NCI-H1436 treated with DMSO at 0.1 percent for 48 hours (cell line): ENCODE measurements around the gene NOL4L.
A peak's percentile ranks its signal among the peaks of the same experiment; 100 is the strongest.

ENCODE experiments used
- DNase-seq: peaks from one replicate; lab custom pipeline; 2025; lab: John Stamatoyannopoulos, UW

NOL4L gene

DNA sequence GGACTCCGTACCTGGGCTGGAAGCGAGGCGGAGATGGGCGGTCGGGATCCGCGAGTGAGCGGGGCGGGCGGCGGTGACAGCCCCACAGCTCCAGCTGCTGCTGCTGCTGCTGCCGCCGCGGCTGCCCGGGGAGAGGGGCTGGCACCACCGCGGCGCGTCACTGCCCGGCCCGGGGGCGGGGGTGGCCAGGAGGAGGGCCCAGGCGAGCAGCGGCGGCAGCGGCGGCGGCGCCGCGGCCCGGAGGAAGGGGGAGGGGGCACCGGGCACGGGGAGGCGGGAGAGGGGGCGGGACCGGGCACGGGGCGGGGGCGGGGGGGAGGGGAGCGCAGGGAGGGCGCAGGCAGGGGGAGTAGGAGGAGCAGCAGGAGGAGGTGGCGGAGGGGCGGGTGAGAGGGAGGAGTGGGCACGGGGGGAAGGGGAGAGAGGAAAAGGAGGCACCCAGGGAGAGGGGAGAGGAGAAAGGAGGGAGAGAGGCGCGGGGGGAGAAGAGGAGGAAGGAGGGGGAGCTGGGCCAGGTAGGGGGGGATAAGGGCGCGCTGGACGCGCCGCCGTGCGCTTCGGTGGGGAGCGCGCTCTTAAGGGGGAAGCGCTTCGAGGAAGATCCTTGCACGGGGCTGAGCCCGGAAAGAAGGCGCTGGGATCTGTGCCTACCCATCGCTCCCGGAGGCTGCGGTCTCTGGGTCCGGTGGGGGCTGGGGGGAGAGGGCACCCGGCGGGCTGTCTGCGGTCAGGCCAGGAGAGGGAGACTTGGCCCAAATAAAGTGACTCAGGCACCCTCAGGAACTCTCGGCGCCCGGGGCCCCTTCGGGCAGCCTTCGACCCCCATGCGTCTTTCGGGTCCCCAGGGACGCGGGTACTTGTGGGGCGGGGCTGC lies 101.5 kb downstream of the NOL4L start:
- DNase-seq = peak; percentile 47

DNA sequence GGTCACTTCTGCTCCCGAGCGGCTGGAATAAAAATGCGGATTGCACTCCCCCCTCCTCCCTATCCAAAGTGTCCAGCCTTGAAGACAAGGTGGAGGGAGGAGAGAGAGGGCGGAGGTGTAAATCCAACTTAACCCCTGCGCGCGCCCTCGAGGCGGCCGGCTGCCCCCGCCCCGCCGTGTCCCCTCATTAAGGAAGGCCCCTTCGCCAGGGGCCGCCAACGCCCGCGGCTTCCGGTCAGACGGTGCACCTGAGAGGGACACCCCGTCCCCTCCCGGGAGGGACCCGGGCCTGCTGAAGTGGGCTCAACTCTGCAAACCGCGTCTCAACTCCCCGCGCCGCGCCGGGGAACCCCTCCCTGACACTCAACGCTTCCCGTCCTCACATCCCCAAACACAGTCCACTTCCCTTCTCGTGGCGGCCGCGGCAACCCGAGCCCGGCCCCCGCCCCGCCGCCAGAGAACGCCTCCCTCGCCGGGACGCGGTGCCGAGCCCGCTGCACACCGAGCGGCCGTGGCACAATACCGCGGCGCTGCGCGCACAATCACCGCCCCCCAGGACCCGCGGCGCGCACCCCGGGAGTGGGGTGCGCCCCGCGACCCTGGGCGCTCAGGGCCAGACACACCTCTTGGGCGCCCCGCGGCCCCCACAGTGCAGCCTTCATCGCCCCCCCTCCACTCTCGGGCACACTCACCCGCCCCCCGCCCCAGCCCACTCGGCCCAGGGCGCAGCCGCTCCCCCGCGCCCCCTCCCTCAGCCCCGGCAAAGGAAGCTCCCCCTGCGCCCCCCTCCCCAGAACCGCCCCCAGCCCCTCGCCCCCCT lies 102.5 kb downstream of the NOL4L start:
- no peak for DNase-seq

DNA sequence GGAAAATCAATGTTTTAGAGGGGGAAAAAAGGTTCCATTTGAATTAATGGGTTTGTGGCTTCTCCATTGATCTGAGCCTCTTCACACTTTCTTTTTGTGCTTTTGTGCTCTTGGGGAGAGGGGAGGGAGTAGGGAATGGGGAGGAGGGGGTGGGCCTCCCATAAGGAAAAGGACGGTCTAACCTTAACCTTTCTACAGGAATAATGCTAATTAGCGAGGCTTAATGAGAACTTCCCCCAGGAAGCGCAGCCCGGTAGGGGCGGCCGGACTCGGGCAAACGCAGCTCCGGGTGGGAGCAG lies 103.0 kb downstream of the NOL4L start:
- DNase-seq = no peak

DNA sequence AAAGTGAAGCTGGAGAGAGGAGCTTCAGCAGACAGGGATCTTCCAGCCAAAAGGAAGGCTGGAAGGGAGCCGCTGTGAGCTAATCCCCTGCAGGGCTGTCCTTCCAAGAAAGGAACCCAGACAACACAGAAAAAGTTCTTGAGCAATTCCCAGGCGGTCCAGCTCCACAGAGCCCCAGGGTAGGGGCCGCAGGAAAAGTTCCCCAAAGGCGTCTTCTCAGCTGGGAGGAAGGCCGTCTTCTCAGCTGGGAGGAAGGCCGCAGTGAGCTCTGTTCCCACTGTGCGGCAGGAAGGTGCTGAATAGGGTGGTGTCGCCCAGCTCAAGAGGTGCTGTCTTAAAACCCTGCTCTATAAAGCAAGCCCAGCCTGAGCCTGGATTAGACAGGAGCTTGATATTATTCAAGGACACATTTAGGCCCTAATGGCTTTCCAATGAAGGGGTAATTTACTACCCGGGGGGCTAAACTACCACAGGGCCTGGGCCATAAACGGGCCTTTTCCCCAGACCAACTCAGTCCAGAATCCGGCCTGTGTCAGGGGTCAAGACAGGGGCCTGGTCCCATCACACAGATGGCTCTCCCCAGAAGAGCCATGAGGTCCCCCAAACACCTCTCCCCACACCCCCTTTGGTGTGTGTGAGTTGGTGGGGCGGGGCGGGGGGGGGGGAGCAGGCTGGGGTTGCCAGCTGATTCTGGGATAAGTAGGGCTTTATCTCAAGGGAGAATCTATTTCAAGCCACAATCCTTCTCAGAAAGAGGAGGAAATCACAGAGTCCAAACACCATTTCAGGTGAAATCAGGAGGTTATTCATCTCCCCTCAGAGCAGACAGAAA lies 103.6 kb downstream of the NOL4L start:
- no peak for DNase-seq

DNA sequence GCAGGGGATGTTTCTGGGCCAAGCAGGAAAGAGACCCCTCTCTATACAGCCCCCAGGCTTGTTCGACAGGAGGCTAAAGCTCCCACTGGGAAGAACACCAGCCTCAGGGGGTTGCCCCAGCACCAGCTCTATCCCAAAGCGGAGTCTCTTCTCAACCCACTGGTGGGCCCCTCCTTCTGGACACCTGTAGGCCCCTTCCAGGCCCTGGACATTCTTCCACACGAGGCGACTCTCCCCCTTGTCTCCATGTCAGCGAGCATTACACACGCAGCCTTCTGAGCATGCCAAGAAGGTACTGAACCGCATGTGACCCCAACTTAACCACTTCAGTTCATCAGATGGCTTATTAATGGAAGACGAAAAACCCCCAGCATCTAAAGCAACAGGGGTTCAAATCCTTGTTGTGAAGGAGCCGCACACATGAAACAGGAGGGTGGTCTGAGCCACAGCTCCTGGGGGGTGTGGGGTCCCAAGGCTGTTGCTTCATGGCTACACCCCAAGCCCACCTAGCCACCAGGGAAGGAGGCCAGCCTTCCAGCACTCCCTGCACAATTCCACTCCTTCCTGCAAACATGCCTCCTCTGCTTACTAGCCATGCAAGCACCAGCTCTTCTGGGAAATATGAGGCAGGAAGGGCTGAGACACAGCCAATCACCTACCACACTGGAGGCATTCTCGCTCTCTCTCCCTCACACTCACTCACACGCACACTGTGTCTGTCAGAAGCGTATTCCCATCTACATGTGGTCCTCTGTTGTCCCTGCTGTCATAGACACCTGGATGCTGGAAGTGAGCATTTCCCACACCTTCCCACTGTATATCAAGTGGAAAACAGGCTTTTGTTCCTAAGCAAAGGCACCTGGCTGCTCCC lies 104.5 kb downstream of the NOL4L start:
- no peak for DNase-seq

DNA sequence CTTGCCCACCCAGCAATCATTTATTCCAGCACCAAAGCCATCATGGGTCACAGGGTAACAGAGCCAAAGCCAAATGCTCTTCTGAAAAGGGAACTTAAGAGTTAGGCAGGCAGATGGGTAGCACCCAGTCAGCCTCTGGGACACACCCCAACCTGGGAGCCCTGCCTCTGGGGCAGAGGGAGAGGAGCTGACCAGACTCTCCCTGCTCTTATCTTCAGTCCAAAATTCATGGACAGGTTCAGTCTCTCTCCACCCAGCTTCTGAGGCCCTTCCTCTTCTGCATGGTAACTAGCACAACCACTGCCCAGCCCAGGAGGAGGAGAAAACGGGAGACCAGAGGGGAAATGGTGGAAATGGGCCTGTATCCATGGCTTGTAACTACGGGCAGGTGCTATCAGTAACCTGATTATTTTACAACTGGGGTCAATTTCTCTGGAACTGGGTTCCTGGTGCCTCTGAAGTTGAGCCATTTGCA lies 105.4 kb downstream of the NOL4L start:
- no peak for DNase-seq

DNA sequence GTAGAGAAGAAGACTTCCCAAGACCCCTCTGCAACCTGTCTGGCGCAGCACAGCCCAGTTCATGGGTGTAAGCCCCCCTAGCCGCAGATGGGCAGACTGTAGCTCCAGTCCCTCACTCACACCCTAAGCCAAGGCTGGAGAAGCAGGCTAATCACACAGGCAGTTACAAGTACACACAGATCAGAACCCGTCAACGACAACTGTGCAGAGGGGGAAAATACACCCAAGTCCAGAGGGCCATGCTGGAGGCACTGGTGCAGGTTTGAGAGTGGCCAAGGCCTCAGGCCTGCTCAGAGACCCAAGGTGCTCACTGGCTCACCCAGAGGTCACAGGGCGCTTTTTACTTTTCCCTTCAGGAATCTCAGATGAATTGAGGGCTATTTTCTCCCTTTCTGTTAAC lies 106.1 kb downstream of the NOL4L start:
- DNase-seq = no peak

DNA sequence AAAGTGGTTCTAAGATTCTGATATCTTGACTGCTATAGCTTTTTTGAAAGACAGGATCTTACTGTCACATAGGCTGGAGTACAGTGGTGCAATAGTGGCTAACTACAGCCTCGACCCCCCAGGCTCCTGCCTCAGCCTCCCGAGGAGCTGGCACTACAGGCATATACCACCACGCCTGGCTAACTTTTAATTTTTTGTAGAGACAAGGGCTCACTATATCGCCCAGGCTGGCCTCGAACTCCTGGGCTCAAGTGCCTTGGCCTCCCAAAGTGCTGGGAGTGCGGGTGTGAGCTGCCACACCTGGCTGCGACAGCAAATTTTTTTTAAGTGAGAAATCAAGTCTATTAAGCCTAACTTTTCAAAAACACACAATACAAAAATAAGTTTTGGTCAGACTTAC lies 106.6 kb downstream of the NOL4L start:
- DNase-seq = no peak

DNA sequence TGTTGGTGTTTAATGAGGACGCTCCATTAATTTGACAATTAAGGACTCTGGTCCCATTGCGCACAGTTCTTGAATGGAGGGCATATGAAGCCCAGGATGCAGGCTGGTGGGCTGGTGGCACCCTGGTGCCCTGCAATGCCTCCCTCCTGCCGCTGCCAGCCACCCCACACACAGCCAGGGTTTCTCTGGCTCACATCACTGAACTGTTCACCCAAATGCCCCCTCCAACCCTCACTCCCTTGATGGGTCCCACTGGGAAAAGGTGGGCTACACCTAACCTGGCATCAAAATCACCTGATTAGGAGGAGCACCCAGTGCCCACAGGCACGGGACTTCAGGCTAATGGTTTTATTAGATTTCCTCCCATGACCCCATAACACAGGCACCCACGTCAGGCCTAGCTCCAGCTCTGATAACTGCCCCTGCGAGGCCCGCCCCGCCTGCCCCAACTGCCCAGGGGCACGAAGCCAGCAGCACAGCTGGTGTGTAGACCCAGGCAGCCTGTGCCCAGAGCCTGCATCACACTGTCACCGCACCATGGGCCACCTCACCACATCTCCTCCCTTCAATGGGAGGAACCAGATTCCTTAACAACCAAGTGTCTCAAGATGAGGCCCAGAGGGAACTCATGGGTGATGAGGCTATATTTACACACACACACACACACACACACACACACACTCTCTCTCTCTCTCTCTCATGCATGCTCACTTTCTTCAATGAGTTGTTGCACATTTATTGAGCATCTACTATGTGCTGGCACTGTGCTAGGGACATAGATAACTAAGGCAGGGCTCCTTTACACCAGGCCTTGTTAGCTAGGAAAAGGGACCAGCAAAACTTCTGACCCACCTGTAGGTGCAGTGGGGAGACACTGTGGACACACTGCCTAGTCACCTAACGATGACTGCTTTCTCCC lies 107.3 kb downstream of the NOL4L start:
- no peak for DNase-seq

DNA sequence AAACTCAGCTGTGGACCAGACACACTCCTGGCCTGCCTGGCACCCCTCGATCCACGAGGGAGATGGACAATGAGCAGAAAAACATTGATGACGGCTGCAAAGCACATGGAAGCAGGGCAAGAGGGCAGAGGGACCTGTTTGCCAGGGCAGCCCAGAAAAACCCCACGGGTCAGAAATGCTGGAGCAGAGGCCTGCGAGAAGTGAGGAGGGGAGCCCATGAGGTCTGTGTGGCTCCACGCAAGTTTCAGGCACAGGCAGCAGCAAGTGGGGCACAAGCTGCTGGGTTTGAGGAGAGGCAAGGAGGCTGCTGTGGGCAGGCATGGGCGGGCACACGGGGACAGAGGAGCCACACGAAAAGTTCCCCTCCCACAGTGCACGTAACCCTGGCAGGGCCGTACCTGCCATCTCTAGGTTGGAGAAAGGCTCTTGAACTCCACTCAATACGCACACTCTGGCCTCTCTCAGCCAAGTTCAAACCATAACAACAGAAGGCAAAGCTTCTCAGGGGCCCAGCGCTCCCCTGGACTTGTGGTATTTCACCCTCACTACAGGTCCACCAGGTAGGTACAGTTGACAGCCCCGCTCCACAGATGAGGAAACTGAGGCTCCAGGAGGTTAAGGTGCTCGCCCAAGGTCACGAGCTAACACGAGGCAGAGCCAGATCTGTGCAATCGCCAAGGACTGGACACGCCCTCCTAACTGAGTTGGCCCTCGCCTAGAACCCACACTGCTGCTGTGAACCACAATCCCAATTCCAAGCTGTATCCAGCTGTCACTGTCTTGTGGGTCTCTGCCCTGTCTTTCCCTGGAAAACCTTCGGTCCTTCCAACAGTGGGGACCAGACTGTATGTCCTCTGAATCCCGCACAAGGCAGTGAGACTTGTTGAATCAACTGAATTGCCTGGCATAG lies 108.2 kb downstream of the NOL4L start:
- DNase-seq = no peak

DNA sequence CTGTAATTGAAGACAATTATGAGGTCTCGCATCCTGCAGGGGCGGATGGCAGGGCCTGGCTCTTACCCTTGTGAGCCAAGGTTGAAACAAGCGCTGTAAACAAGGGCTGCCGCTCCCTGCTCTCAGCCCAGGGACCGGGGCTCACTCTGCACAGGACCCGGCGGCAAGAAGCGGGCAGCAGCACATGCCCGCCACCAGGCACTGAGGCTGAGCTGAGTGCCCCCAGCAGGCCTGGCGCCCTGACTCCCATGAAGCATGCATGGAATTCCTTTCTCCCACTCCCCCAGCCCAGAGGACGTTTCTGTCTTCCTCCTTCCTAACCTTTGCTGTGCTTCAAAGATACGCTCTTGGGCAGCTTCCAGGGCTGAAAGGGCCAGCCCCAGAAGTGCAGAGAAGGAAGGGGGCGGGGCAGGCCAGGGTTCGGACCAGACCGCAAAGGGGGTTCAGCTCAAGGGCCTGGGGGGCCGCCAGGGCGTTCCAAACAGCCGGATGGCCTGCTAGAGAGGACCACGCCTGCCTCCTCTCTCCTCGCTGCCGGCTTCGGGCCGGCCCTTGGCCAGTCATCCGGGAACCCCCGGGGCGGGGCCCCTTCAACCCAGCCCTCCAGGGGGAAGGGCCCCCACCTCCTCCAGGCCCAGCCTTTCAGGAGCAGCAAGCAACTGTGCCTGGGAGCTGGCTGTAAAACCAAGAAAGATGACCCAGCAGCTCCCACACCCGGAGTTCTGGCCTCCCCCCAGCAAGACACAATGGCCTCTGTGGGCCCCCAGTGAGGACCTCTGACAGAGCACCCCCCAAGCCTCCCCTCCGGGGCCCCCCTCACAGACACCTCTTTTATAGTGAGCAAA lies 109.9 kb downstream of the NOL4L start:
- DNase-seq = no peak

DNA sequence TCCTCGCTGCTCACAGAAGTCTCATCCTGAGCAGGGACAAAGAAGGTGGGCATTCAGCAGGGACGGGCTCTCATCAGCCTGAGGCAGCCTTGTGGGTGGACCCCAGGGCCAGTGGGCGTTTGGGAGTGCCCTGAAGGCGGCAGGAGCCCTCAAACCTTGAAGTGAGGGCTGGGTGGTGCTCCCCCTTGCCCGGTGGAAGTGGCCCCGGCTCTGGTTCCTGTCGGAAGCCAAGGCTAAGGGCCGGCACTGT lies 110.5 kb downstream of the NOL4L start:
- DNase-seq = no peak

DNA sequence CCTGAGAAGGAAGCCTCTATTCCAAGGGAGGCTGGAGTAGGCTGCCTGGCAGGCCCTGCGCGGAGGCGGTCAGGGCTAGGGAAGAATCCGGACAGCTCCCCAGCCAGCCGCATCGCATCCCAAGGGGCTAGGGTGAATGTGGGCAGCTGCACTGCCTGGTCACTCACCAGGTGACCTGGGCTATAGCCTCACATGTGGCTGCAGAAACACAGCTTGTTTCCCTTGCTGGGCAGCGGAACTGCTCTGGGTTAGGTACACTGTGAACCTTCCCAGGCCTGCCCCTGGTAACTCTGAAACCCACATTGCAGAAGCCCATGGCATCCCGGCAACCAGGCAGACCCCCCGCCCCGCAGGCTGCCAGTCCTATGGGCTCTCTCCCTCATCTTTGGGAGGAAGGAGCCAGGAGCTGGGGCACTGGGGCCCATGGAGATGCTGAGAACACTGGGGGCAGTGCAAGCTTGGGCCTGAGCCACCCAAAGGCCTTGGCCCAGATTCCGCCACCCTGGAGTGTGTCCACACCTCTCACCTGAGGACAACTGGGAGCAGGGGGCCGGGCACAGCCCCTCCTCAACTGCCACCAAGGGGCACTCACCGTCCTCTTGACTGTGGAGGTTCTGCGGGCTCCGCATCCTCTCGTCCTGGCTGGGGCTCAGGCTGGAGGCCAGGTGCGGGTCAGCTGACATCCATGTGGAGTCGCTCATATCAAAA lies 111.0 kb downstream of the NOL4L start:
- no peak for DNase-seq

DNA sequence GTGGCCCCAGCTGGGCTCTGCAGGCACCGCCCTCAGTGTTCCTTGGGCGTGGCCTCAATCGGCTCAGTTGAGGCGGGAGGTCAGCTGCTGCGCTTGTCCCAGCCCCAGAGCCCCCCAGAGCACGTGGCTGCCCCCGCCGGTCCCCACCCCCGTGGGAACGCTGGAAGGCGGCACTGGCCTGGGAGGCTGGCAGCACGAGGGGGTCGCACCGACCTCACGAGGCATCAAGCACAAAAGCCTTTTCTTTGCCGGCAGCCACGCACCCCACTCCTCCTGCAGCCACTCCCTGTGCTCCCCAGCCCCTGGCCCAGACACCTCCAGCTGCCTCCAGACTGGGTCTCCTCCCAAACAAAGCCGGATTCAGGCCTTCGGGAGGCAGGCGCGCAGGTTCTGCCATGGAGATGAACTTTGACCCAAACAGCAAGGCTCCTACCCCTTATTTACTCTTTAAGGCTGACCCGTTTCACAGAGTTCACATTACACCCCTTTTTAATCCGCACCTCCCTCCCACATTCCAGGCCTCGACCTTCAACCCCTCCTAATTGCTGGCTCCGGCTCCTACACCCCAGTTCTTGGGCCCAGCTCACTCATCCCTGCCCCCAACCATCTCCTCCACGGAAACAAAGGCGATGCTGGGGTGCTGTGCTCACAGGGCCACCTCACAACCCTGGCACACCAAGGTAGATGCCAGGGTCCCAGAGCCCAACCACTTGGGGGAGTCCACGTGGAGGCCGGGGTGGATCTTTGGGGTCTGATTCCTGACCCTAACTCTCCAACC lies 111.7 kb downstream of the NOL4L start:
- no peak for DNase-seq

DNA sequence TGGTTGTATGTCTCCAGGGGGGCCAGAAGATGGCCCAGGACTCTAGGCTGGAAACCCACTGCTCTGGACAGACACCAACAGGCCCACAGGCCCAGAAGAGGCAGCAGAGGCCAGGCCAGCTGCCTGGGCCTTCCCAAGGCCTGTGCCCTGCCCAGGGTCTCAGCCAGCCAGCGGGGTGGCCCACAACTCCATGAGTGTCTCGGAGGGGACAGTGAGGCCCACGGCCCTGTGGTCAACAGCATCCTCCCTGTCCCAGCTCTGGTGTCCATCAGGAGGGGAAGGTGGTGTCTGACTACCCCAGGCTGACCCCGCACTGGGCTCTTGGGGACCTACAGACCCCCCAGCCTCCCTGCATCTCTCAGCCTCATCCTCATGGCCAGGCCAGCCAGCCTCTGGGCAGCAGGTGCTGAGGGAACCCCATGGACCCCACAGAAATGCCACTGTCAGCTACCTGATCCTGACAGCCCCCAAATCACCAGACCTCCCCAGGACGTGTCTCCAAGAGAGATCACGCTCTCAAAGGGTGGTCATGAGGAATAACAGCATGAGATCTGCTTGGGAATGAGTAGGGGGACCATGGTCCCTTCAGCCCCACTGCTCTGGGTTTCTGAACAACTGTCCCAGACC lies 112.4 kb downstream of the NOL4L start:
- no peak for DNase-seq

DNA sequence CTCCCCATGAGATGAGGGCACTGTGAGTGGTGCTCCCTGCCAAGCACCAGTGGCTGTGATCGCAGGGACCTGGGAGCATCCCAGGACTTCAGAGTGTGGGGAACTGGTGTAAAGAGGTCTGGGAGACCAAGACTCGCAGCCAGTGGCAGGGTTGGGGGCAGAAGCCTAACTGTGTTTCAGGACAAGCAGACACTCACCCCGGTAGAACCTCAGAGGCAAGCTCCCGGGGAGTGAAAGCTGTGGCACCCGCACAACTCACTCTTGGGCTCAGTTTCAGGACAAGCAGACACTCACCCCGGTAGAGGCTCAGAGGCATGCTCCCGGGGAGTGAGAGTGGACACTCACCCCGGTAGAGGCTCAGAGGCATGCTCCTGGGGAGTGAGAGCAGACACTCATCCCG lies 114.2 kb downstream of the NOL4L start:
- no peak for DNase-seq
